Smooth muscle cell of bladder (primary cell): ENCODE results near the gene AS3MT. TPM values are rescaled to one million over a fixed set of nuclear protein-coding genes. Genes with fewer than 3 reads are reported as not detected.

ENCODE experiments used
- total RNA-seq: library from RNA; depleted of rRNA; stranded (reverse); fragments of >200 nt; gene quantifications from 2 replicates; pipeline ENCODE4 v1.2.3, GENCODE V29; 2014

The AS3MT gene
- total RNA-seq: 6.1 and 13.0 TPM in 2 replicates

GRCh38 chr10:102869258-102870198 lies at the start of gene AS3MT:
TSS of gene AS3MT (plus strand) at chr10:102869470. CDS start at chr10:102869593, 123 bp downstream.

GRCh38 chr10:102837230-102837721 lies 32.0 kb upstream of the AS3MT start, which contains the start of gene CYP17A1:
TSS of gene CYP17A1 (minus strand) at chr10:102837413. CDS start at chr10:102837361, 52 bp downstream.

GRCh38 chr10:102917962-102918816 lies 48.9 kb downstream of the AS3MT start, which contains the start of gene CNNM2:
TSS of gene CNNM2 (plus strand) at chr10:102918294. CDS start at chr10:102918481, 187 bp downstream.

Other genes with a start within 250 kb of the AS3MT start
- 50.2 and 62.6 TPM in 2 replicates for gene TRIM8, start 225.0 kb upstream of the AS3MT start, total RNA-seq
- 8.5 and 8.9 TPM in 2 replicates for gene ARL3, start 155.1 kb upstream of the AS3MT start, total RNA-seq
- gene SFXN2, start 154.8 kb upstream of the AS3MT start, total RNA-seq: 2.1 and 4.3 TPM in 2 replicates
- gene WBP1L, start 125.5 kb upstream of the AS3MT start, total RNA-seq: 35.0 and 65.5 TPM in 2 replicates
- not detected in 2 replicates for gene CYP17A1, start 32.1 kb upstream of the AS3MT start, total RNA-seq
- 10.5 and 16.0 TPM in 2 replicates for gene BORCS7, start 15.2 kb upstream of the AS3MT start, total RNA-seq
- 7.4 and 9.9 TPM in 2 replicates for gene CNNM2, start 48.8 kb downstream of the AS3MT start, total RNA-seq